GM10266 (cell line): Measurements from ENCODE around the gene MED14.

Experiments used
- DNase-seq: peaks from one replicate; pipeline ENCODE4 v3.0.0; 2012; ENCODE audit errors: extremely low spot score
- TF ChIP-seq, protein P1 (sequence below): IDR thresholded peaks from 2 replicates; pipeline ENCODE4 v1.5.1; 2012; ENCODE audit warnings: mild to moderate bottlenecking, low read depth; ENCODE audit not compliant: control insufficient read depth, insufficient read depth; ENCODE audit errors: missing control alignments

The MED14 gene

GRCh38 chrX:40694802-40695201 lies 40.5 kb downstream of the MED14 start:
- no peak for DNase-seq
- TF ChIP-seq, protein P1, sequence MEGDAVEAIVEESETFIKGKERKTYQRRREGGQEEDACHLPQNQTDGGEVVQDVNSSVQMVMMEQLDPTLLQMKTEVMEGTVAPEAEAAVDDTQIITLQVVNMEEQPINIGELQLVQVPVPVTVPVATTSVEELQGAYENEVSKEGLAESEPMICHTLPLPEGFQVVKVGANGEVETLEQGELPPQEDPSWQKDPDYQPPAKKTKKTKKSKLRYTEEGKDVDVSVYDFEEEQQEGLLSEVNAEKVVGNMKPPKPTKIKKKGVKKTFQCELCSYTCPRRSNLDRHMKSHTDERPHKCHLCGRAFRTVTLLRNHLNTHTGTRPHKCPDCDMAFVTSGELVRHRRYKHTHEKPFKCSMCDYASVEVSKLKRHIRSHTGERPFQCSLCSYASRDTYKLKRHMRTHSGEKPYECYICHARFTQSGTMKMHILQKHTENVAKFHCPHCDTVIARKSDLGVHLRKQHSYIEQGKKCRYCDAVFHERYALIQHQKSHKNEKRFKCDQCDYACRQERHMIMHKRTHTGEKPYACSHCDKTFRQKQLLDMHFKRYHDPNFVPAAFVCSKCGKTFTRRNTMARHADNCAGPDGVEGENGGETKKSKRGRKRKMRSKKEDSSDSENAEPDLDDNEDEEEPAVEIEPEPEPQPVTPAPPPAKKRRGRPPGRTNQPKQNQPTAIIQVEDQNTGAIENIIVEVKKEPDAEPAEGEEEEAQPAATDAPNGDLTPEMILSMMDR = no peak

- DNase-seq = no peak
- TF ChIP-seq, protein P1 = no peak
Observed at GRCh38 chrX:40688929-40689328, 46.4 kb downstream of the MED14 start.

- no peak for DNase-seq
- TF ChIP-seq, protein P1 = no peak
Observed at GRCh38 chrX:40687169-40687568, 48.2 kb downstream of the MED14 start.

- no peak for DNase-seq
- TF ChIP-seq, protein P1 = no peak
Observed at GRCh38 chrX:40685362-40685918, 49.9 kb downstream of the MED14 start.

- TF ChIP-seq, protein P1 = no peak
Observed at GRCh38 chrX:40684092-40684491, 51.2 kb downstream of the MED14 start.

GRCh38 chrX:40683245-40683644 lies 52.1 kb downstream of the MED14 start:
- TF ChIP-seq, protein P1 = no peak
- DNase-seq = no peak

More at GRCh38 chrX:40684092-40684491, 51.2 kb downstream of the MED14 start:
- DNase-seq = no peak

DNA sequence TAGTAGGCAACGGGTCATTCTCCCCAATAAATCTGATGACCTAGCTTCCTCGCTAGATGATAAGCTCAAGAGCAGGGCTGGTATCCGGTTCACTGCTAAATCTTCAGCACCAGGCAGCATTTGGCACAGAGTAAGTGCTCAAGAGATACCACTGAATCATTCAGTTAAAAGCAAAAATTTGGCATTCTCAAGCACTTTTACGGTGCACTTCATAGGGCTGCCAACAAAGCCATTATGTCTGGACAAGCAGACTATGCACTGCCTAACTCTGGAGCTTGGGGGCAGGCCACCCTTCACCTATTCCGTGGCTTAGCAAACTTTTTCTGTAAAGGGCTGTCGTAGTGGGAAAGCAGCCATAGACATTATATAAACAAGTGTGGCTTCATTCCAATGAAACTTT lies 64.2 kb downstream of the MED14 start:
- TF ChIP-seq, protein P1 = no peak

More for the DNA sequence above, 64.2 kb downstream of the MED14 start:
- DNase-seq = no peak
